K562 (cell line): Measurements from ENCODE around the gene USP28. TPM values are rescaled to one million over a fixed set of nuclear protein-coding genes. Genes with fewer than 3 reads are reported as not detected.

ENCODE experiments used
- ATAC-seq: fragments of 200-7000 bp; cut with Tn5 transposase; 3 replicates; pipeline ENCODE4 v1.9.1; 2020; ENCODE audit warnings: moderate library complexity
- BruUV-seq: library from RNA; stranded (reverse); fragments of 400-500 nt; replicated peaks from 2 replicates; lab custom pipeline; 2021; lab: Mats Ljungman, UMichigan
- CTCF ChIA-PET: fragments of 300-600 bp; formaldehyde crosslinking; extraction: SDS; loops from one replicate; lab custom pipeline; 2021; ENCODE audit warnings: low intra/inter-chr PET ratio; lab: Yijun Ruan, JAX
- POLR2A ChIA-PET: fragments of 300-600, 350-650 bp; sonication (Branson Sonifier 250); formaldehyde crosslinking; extraction: SDS; loops from one replicate; lab custom pipeline; 2021; ENCODE audit warnings: antibody characterized with exemption, inconsistent platforms; lab: Yijun Ruan, JAX
- DNase-seq, 4 experiments: peaks; one replicate each; pipeline versions ENCODE4 v3.0.0 to v3.0.0-alpha.2; 2011 to 2018; ENCODE audit warnings: low spot score in 3 of 4, mixed read lengths in 3 of 4; ENCODE audit errors: extremely low read depth in 1 of 4
- FAIRE-seq: peaks from 2 replicates; lab custom pipeline; 2011; peaks lifted over from hg19 to GRCh38; lab: Jason Lieb, UNC
- H2AFZ ChIP-seq: 2 replicates; pipeline ENCODE4 v1.6.0; 2011; ENCODE audit warnings: low read depth, low read length, control low read depth, inconsistent platforms
- H3K27ac ChIP-seq: fragments of 200-600 bp; 3 replicates; pipeline ENCODE4 v1.8.0; 2011; ENCODE audit warnings: low read depth, mild to moderate bottlenecking, control low read depth, inconsistent platforms, low read length, moderate library complexity, mixed read lengths; ENCODE audit errors: extremely low read depth
- H3K27me3 ChIP-seq, 2 experiments: fragments of 300-600 bp in 1 of 2; 2 replicates in 1 of 2; 3 replicates in 1 of 2; pipeline versions ENCODE4 v1.6.0 to v1.8.0; 2011; ENCODE audit warnings: inconsistent platforms in 2 of 2, low read length in 2 of 2, mild to moderate bottlenecking in 1 of 2, mixed read lengths in 1 of 2, moderate library complexity in 1 of 2; ENCODE audit not compliant: control insufficient read depth in 2 of 2, insufficient read depth in 2 of 2
- H3K36me3 ChIP-seq: fragments of 300-600 bp; 3 replicates; pipeline ENCODE4 v1.8.0; 2011; ENCODE audit warnings: mild to moderate bottlenecking, low read length, inconsistent platforms; ENCODE audit not compliant: control insufficient read depth, insufficient read depth
- H3K4me1 ChIP-seq, 2 experiments: fragments of 200-600 bp in 1 of 2; replicated peaks in 1 of 2; 2 replicates in 1 of 2; 3 replicates in 1 of 2; pipeline versions ENCODE4 v1.5.1 to v1.8.0; 2011; ENCODE audit warnings: inconsistent platforms in 2 of 2, low read length in 2 of 2, mild to moderate bottlenecking in 1 of 2, mixed read lengths in 1 of 2, moderate library complexity in 1 of 2; ENCODE audit not compliant: control insufficient read depth in 2 of 2, insufficient read depth in 2 of 2
- H3K4me2 ChIP-seq: 2 replicates; pipeline ENCODE4 v1.6.1; 2011; ENCODE audit warnings: low read length, control low read depth, inconsistent platforms, mixed read lengths; ENCODE audit not compliant: insufficient read depth
- H3K4me3 ChIP-seq: fragments of 200-600 bp; sonication (generic), shearing (Covaris generic); 2 replicates; pipeline ENCODE4 v1.5.1; 2016; ENCODE audit warnings: control low read depth, inconsistent platforms
- H3K79me2 ChIP-seq: fragments of 200-600 bp; 3 replicates; pipeline ENCODE4 v1.8.0; 2011; ENCODE audit warnings: low read length, inconsistent platforms; ENCODE audit not compliant: control insufficient read depth, insufficient read depth
- H3K9ac ChIP-seq, 2 experiments: 2 replicates each; pipeline versions ENCODE4 v1.6.0 to v1.6.1; 2011; ENCODE audit warnings: low read depth in 2 of 2, low read length in 2 of 2, control low read depth in 1 of 2, inconsistent platforms in 1 of 2, mild to moderate bottlenecking in 1 of 2, mixed read lengths in 1 of 2; ENCODE audit not compliant: insufficient read depth in 1 of 2
- H3K9me1 ChIP-seq: one replicate; pipeline ENCODE4 v1.6.0; 2011; ENCODE audit warnings: inconsistent platforms, mild to moderate bottlenecking, low read length, moderate library complexity; ENCODE audit not compliant: control insufficient read depth, insufficient read depth
- H3K9me3 ChIP-seq: replicated peaks from 2 replicates; pipeline ENCODE4 v1.5.1; 2011; ENCODE audit warnings: low read depth, low read length, inconsistent platforms; ENCODE audit not compliant: control insufficient read depth, insufficient read depth
- H4K20me1 ChIP-seq: replicated peaks from 2 replicates; pipeline ENCODE4 v1.6.1; 2011; ENCODE audit warnings: low read length, inconsistent platforms, mixed read lengths; ENCODE audit not compliant: control insufficient read depth, insufficient read depth
- CHCHD3 ChIP-seq: fragments of 250-450 bp; sonication (Bioruptor Pico); IDR thresholded peaks from 2 replicates; pipeline ENCODE4 v2.1.2; 2022; ENCODE audit warnings: mild to moderate bottlenecking
- ELF4 ChIP-seq: fragments of 450-650 bp; formaldehyde crosslinking; IDR thresholded peaks from 2 replicates; pipeline ENCODE4 v1.4.0; 2022; ENCODE audit warnings: missing genetic modification characterization
- EP400 ChIP-seq: fragments of 450-650 bp; IDR thresholded peaks from 2 replicates; pipeline ENCODE4 v1.6.1; 2017; ENCODE audit warnings: antibody characterized with exemption, mild to moderate bottlenecking, moderate library complexity
- GABPB1 ChIP-seq: sonication (generic); formaldehyde crosslinking; IDR thresholded peaks from 2 replicates; pipeline ENCODE4 v1.8.0; 2022; ENCODE audit warnings: mild to moderate bottlenecking, missing genetic modification reagents
- NFRKB ChIP-seq: fragments of 450-650 bp; IDR thresholded peaks from 2 replicates; pipeline ENCODE4 v1.6.1; 2016; ENCODE audit warnings: low read depth
- PCBP1 ChIP-seq: fragments of 200-400 bp; formaldehyde crosslinking; IDR thresholded peaks from 2 replicates; pipeline ENCODE4 v1.6.1; 2018; ENCODE audit warnings: mild to moderate bottlenecking, low read depth, low read length; ENCODE audit not compliant: poor library complexity, severe bottlenecking
- SMAD2 ChIP-seq: fragments of 150-350 bp; IDR thresholded peaks from 2 replicates; pipeline ENCODE4 v1.6.1; 2014; ENCODE audit warnings: low read depth, mild to moderate bottlenecking, low read length
- SREBF2 ChIP-seq: sonication (generic); formaldehyde crosslinking; IDR thresholded peaks from 2 replicates; pipeline ENCODE4 v1.4.0; 2020; ENCODE audit warnings: mild to moderate bottlenecking, missing genetic modification reagents
- XRCC3 ChIP-seq: fragments of 450-650 bp; IDR thresholded peaks from 2 replicates; pipeline ENCODE4 v1.6.1; 2017; ENCODE audit warnings: mild to moderate bottlenecking, moderate library complexity
- ZC3H11A ChIP-seq: IDR thresholded peaks from 2 replicates; pipeline ENCODE4 v1.6.1; 2012; ENCODE audit warnings: low read depth, low read length, improper control_type of control experiment
- ZNF146 ChIP-seq: IDR thresholded peaks from one replicate; pipeline ENCODE4 v1.6.1; 2018; ENCODE audit warnings: missing compliant biosample characterization; ENCODE audit not compliant: unreplicated experiment
- ZNF354B ChIP-seq: fragments of 250-450 bp; sonication (Bioruptor Pico); IDR thresholded peaks from 2 replicates; pipeline ENCODE4 v1.4.0; 2020
- ZNF75A ChIP-seq: fragments of 450-650 bp; formaldehyde crosslinking; IDR thresholded peaks from 2 replicates; pipeline ENCODE4 v1.4.0; 2020; ENCODE audit warnings: mild to moderate bottlenecking
- WGBS: fragments of 100-300 bp; shearing (Covaris generic); methylation state at CpG from one replicate; pipeline ENCODE4 v1.1.6; 2016; ENCODE audit warnings: low coverage, mixed read lengths; ENCODE audit not compliant: insufficient coverage; ENCODE audit errors: missing lambda C conversion rate; 5-methylcytosine and 5-hydroxymethylcytosine counted together
- in situ Hi-C: fragments of 300-500 bp; cut with MboI; formaldehyde crosslinking; loops from 4 replicates; pipeline ENCODE4 v1.15.0; 2018; ENCODE audit warnings: inconsistent platforms, mixed read lengths
- intact Hi-C: fragments of 100-400 bp; cut with micrococcal nuclease; formaldehyde crosslinking; loops from 2 replicates; pipeline ENCODE4 v1.14.2; 2022
- polyA plus RNA-seq, 8 experiments: library from polyadenylated mRNA; depleted of rRNA in 4 of 8; stranded (reverse) in 5 of 8; unstranded in 3 of 8; fragments of >200 nt; fragmentation: Nextera tagmentation in 2 of 8; fragmentation: Illumina TruSeq in 1 of 8; extraction: Ambion mirVana in 2 of 8; extraction: Trizol in 1 of 8; gene quantifications; 2 replicates each; pipeline versions ENCODE4 v1.2.1 to v1.2.3, GENCODE V29; 2011 to 2014; ENCODE audit warnings: inconsistent platforms in 1 of 8, missing spikeins in 1 of 8
- total RNA-seq, 7 experiments: library from RNA; depleted of rRNA in 6 of 7; stranded (reverse); fragments of >200 nt in 6 of 7; fragmentation: Illumina TruSeq in 2 of 7; extraction: Trizol in 2 of 7; gene quantifications; 2 replicates each; pipeline versions ENCODE4 v1.2.1 to v1.2.3, GENCODE V29; 2011 to 2021; ENCODE audit warnings: low replicate concordance in 1 of 7
- TF ChIP-seq, protein P1 (sequence below): fragments of 200-400 bp; formaldehyde crosslinking; IDR thresholded peaks from 2 replicates; pipeline ENCODE4 v1.6.1; 2017; ENCODE audit warnings: mild to moderate bottlenecking, low read depth, low read length, moderate library complexity
- TF ChIP-seq, protein P2 (sequence below): fragments of 250-450 bp; sonication (Bioruptor Pico); IDR thresholded peaks from 2 replicates; pipeline ENCODE4 v1.8.0; 2022; ENCODE audit warnings: inconsistent platforms

Gene USP28
- total and polyA plus RNA-seq, 9 of the 15 experiments (the other 6 are each of a cell fraction or from before 2014, with no cell fraction given), result 3.7 to 42.7 (median 20.3) TPM

DNA sequence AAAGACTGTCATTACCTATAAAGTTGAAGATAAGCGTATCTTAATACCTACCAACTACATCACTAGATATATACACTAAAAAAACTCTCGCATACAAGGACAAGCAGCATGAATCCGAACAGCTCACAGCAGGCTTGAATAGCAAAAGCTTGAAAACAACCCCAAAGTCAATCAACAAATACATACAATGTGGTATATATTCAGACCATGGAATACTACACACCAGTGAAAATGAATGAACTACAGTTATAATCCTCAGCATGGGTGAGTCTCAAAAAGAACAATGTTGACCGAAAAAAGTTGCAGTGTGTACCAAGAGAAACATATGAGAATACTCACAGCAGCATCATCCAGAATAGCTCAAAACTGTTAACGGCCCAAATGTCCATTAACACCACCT is 25.2 kb downstream of the USP28 start:
- FAIRE-seq, result no peak
- peaks cover 27% of the 10 kb centered on the region; the same call in 1 of the 3 replicates for H3K36me3 ChIP-seq
- in situ Hi-C loops, result no loop called here
- H3K4me2 ChIP-seq, result no peak overlapping the region
- H3K9me3 ChIP-seq, result no peaks in the 10 kb centered on the region
- H3K9me1 ChIP-seq, result no peaks in the 10 kb centered on the region
- no peaks in the 10 kb centered on the region for H4K20me1 ChIP-seq
- no peak overlapping the region for H3K9ac ChIP-seq
- H3K27ac ChIP-seq, result no peak overlapping the region
- BruUV-seq, result no TSS peak
- H3K4me3 ChIP-seq, result no peak overlapping the region
- ChIA-PET CTCF (no interaction called here), POLR2A (no interaction called here)
- TF ChIP-seq, protein P1, sequence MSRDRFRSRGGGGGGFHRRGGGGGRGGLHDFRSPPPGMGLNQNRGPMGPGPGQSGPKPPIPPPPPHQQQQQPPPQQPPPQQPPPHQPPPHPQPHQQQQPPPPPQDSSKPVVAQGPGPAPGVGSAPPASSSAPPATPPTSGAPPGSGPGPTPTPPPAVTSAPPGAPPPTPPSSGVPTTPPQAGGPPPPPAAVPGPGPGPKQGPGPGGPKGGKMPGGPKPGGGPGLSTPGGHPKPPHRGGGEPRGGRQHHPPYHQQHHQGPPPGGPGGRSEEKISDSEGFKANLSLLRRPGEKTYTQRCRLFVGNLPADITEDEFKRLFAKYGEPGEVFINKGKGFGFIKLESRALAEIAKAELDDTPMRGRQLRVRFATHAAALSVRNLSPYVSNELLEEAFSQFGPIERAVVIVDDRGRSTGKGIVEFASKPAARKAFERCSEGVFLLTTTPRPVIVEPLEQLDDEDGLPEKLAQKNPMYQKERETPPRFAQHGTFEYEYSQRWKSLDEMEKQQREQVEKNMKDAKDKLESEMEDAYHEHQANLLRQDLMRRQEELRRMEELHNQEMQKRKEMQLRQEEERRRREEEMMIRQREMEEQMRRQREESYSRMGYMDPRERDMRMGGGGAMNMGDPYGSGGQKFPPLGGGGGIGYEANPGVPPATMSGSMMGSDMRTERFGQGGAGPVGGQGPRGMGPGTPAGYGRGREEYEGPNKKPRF, result no peak
- no peak for TF ChIP-seq SMAD2
- TF ChIP-seq ZNF146 (CRISPR knock-in tag), result peak; percentile 58
- intact Hi-C loops, result no loop called here
- H3K4me1 ChIP-seq, result no peaks in the 10 kb centered on the region
- DNase-seq, result no peak
- no peaks in the 10 kb centered on the region for H3K79me2 ChIP-seq
- 93% methylated on average over 5 of the region's 5 CpGs for WGBS
- no peak for ATAC-seq
- no peaks in the 10 kb centered on the region for H3K27me3 ChIP-seq
- no peak overlapping the region for H2AFZ ChIP-seq

DNA sequence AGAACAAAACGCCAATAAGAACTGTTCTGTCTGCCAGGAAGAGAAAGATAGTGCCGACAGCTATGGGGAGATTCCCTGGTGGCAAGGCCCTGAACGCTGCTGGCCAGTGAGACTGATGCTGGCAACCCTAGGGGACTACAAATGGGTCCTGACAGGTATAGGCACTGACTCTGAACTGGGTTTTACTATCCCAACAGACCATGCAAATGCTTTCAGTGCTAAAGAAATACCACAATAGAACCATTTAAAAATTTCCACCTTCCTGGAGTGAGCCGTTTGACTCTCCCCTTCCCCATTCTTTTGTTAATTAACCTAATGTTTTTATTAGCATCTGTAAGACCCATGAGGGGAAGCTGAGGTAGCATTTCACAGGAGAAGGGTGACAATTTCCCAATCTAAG is 25.7 kb downstream of the USP28 start:
- POLR2A ChIA-PET, result no interaction called here
- TF ChIP-seq PCBP1 (no peak), GABPB1 (no peak), ZNF354B (CRISPR knock-in tag) (no peak), CHCHD3 (no peak), SREBF2 (CRISPR knock-in tag) (no peak), ZNF75A (CRISPR knock-in tag) (no peak), ELF4 (no peak), NFRKB (no peak), ZC3H11A (no peak), XRCC3 (no peak), EP400 (no peak)
- TF ChIP-seq, protein P2, sequence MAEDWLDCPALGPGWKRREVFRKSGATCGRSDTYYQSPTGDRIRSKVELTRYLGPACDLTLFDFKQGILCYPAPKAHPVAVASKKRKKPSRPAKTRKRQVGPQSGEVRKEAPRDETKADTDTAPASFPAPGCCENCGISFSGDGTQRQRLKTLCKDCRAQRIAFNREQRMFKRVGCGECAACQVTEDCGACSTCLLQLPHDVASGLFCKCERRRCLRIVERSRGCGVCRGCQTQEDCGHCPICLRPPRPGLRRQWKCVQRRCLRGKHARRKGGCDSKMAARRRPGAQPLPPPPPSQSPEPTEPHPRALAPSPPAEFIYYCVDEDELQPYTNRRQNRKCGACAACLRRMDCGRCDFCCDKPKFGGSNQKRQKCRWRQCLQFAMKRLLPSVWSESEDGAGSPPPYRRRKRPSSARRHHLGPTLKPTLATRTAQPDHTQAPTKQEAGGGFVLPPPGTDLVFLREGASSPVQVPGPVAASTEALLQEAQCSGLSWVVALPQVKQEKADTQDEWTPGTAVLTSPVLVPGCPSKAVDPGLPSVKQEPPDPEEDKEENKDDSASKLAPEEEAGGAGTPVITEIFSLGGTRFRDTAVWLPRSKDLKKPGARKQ (CRISPR knock-in tag), result no peak

More for the DNA sequence above, 25.7 kb downstream of the USP28 start:
- Histone ChIP-seq H3K79me2 (no peaks in the 10 kb centered on the region), H4K20me1 (no peaks in the 10 kb centered on the region), H3K9me3 (no peaks in the 10 kb centered on the region), H3K27me3 (no peaks in the 10 kb centered on the region), H3K27ac (no peak overlapping the region), H3K4me1 (no peaks in the 10 kb centered on the region), H3K9me1 (no peaks in the 10 kb centered on the region), H3K36me3 (peaks cover 27% of the 10 kb centered on the region; the same call in 1 of the 3 replicates), H2AFZ (no peak overlapping the region), H3K9ac (no peak overlapping the region), H3K4me3 (no peak overlapping the region), H3K4me2 (no peak overlapping the region)
- no peak for DNase-seq
- BruUV-seq, result no TSS peak
- no peak for FAIRE-seq
- in situ Hi-C loops (no loop called here), intact Hi-C loops (no loop called here)
- CTCF ChIA-PET, result no interaction called here
- 56% methylated on average over 4 of the region's 4 CpGs for WGBS
- no peak for ATAC-seq
